ENCODE data around the gene INSM1.
A peak's percentile ranks its signal among the peaks of the same experiment; 100 is the strongest.

INSM1 gene

GRCh38 chr20:20399531-20400500 lies 31.9 kb downstream of the INSM1 start:
- H3K4me3 ChIP-seq (replicated peaks; ENCODE audit: low read depth, low read length) = no peak overlapping the region
- TF ChIP-seq, protein P1, sequence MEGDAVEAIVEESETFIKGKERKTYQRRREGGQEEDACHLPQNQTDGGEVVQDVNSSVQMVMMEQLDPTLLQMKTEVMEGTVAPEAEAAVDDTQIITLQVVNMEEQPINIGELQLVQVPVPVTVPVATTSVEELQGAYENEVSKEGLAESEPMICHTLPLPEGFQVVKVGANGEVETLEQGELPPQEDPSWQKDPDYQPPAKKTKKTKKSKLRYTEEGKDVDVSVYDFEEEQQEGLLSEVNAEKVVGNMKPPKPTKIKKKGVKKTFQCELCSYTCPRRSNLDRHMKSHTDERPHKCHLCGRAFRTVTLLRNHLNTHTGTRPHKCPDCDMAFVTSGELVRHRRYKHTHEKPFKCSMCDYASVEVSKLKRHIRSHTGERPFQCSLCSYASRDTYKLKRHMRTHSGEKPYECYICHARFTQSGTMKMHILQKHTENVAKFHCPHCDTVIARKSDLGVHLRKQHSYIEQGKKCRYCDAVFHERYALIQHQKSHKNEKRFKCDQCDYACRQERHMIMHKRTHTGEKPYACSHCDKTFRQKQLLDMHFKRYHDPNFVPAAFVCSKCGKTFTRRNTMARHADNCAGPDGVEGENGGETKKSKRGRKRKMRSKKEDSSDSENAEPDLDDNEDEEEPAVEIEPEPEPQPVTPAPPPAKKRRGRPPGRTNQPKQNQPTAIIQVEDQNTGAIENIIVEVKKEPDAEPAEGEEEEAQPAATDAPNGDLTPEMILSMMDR (IDR thresholded peaks at IDR 0.05; ENCODE audit: low read depth, low read length, missing control alignments) = no peak
- DNase-seq (ENCODE audit: extremely low read depth, low read depth) = no peak

DNA sequence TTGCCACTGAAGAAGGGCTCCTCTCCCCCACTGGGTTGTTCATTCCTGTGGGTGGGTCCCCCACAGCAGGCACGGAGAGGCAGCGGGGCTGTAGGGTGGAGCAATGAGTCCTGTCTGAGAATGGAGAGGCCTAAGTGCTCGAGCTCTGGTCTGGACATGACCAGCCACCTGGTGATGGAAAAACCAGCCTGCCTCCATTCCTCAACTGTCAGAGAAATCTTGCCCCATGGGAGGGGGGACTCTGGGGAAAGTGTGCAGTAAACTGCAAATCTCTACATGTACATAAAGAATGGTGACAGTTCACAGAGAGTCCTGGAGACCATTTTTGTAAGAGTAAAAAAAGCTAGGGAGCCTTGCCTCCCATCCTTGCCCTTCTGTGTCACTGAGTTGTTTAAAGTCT lies 34.1 kb downstream of the INSM1 start:
- TF ChIP-seq, protein P1 (IDR thresholded peaks at IDR 0.05; ENCODE audit: low read depth, low read length, missing control alignments) = no peak
- no peak for DNase-seq (ENCODE audit: extremely low read depth, low read depth)
- H3K4me3 ChIP-seq (replicated peaks; ENCODE audit: low read depth, low read length) = no peak overlapping the region

- TF ChIP-seq, protein P1 (IDR thresholded peaks at IDR 0.05; ENCODE audit: low read depth, low read length, missing control alignments) = no peak
- no peak for DNase-seq (ENCODE audit: extremely low read depth, low read depth)
- H3K4me3 ChIP-seq (replicated peaks; ENCODE audit: low read depth, low read length) = no peak overlapping the region
These were observed 36.7 kb downstream of the INSM1 start for GRCh38 chr20:20404633-20405032.

DNA sequence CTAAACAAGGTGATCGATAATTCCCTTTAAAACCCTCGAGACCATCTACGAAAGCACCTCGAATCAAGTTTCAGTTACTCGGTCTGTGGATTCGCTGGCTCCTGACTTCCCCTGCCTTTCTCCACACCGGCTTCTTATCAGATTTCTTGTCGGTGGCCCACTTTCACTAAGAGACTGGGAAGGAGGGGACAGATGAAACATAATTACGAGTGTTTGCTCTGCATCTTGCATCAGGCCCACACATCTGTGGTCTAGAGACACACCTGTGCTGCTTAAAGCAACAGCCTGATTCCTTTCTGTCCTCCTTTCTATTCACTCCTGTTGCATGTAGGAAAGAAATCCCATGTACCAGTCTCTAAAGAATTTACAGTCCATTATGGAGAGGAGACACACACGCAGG lies 37.7 kb downstream of the INSM1 start:
- TF ChIP-seq, protein P1 (IDR thresholded peaks at IDR 0.05; ENCODE audit: low read depth, low read length, missing control alignments) = no peak
- DNase-seq (ENCODE audit: extremely low read depth, low read depth) = no peak
- H3K4me3 ChIP-seq (replicated peaks; ENCODE audit: low read depth, low read length) = no peak overlapping the region

GRCh38 chr20:20406306-20406705 lies 38.4 kb downstream of the INSM1 start:
- H3K4me3 ChIP-seq (replicated peaks; ENCODE audit: low read depth, low read length) = no peak overlapping the region
- DNase-seq (ENCODE audit: extremely low read depth, low read depth) = no peak
- TF ChIP-seq, protein P1 (IDR thresholded peaks at IDR 0.05; ENCODE audit: low read depth, low read length, missing control alignments) = no peak

GRCh38 chr20:20407891-20408805 lies 40.2 kb downstream of the INSM1 start:
- H3K4me3 ChIP-seq (replicated peaks; ENCODE audit: low read depth, low read length) = no peak overlapping the region
- peak; percentile 15 for DNase-seq (ENCODE audit: extremely low read depth, low read depth)
- TF ChIP-seq, protein P1 (IDR thresholded peaks at IDR 0.05; ENCODE audit: low read depth, low read length, missing control alignments) = peak; percentile 50
